Endothelial cell of umbilical vein (primary cell): ENCODE data around the gene SNCA. TPM values are rescaled to one million over a fixed set of nuclear protein-coding genes. Genes with fewer than 3 reads are reported as not detected.

Experiments
- BruUV-seq: library from RNA; stranded (reverse); fragments of 400-500 nt; replicated peaks from 2 replicates; lab custom pipeline; 2021; lab: Mats Ljungman, UMichigan
- CTCF ChIA-PET: fragments of 300-600, 350-600 bp; sonication (Branson Sonifier 250); formaldehyde crosslinking; loops from one replicate; lab custom pipeline; 2021; ENCODE audit warnings: antibody characterized with exemption, inconsistent platforms; lab: Charles Lee
- POLR2A ChIA-PET: fragments of 300-600, 350-600 bp; sonication (Branson Sonifier 250); formaldehyde crosslinking; loops from one replicate; lab custom pipeline; 2021; ENCODE audit warnings: antibody characterized with exemption, inconsistent platforms; lab: Charles Lee
- DNase-seq: peaks from one replicate; pipeline ENCODE4 v3.0.0-alpha.2; 2011; ENCODE audit warnings: low read depth, low spot score
- FAIRE-seq: peaks from 2 replicates; lab custom pipeline; 2011; peaks lifted over from hg19 to GRCh38; lab: Jason Lieb, UNC
- H2AFZ ChIP-seq: 2 replicates; pipeline ENCODE4 v1.6.0; 2012; ENCODE audit warnings: low read depth, low read length, control low read depth, inconsistent platforms
- H3K27ac ChIP-seq: 2 replicates; pipeline ENCODE4 v1.5.1; 2011; ENCODE audit warnings: low read depth, mild to moderate bottlenecking, control low read depth, low read length, moderate library complexity; ENCODE audit not compliant: insufficient read depth
- H3K27me3 ChIP-seq, 2 experiments: 2 replicates each; pipeline versions ENCODE4 v1.6.0 to v1.6.1; 2011; ENCODE audit warnings: low read length in 2 of 2, mixed read lengths in 1 of 2; ENCODE audit not compliant: control insufficient read depth in 2 of 2, insufficient read depth in 2 of 2
- H3K36me3 ChIP-seq, 2 experiments: 2 replicates in 1 of 2; 3 replicates in 1 of 2; pipeline ENCODE4 v1.5.1; 2011; ENCODE audit warnings: low read length in 2 of 2, mild to moderate bottlenecking in 1 of 2, moderate library complexity in 1 of 2; ENCODE audit not compliant: control insufficient read depth in 2 of 2, insufficient read depth in 2 of 2; ENCODE audit errors: extremely low read depth in 1 of 2
- H3K4me1 ChIP-seq: 3 replicates; pipeline ENCODE4 v1.5.1; 2011; ENCODE audit warnings: mild to moderate bottlenecking, low read length; ENCODE audit not compliant: control insufficient read depth, insufficient read depth; ENCODE audit errors: extremely low read depth
- H3K4me2 ChIP-seq: 2 replicates; pipeline ENCODE4 v1.6.1; 2011; ENCODE audit warnings: low read length, control low read depth, mixed read lengths; ENCODE audit not compliant: insufficient read depth
- H3K4me3 ChIP-seq, 3 experiments: fragments of 200-600 bp in 1 of 3; sonication (generic), shearing (Covaris generic) in 1 of 3; replicated peaks in 1 of 3; 2 replicates each; pipeline ENCODE4 v1.5.1; 2011 to 2016; ENCODE audit warnings: control low read depth in 3 of 3, low read length in 3 of 3, mild to moderate bottlenecking in 2 of 3, inconsistent platforms in 1 of 3, low read depth in 1 of 3, moderate library complexity in 1 of 3; ENCODE audit not compliant: insufficient read depth in 1 of 3
- H3K79me2 ChIP-seq: 2 replicates; pipeline ENCODE4 v1.6.0; 2012; ENCODE audit warnings: low read length, inconsistent platforms; ENCODE audit not compliant: control insufficient read depth, insufficient read depth
- H3K9ac ChIP-seq: replicated peaks from 2 replicates; pipeline ENCODE3; 2011; ENCODE audit warnings: low read length, control low read depth; ENCODE audit not compliant: insufficient read depth; ENCODE audit errors: extremely low read depth
- H3K9me1 ChIP-seq: replicated peaks from 3 replicates; pipeline ENCODE4 v1.6.0; 2011; ENCODE audit warnings: mild to moderate bottlenecking, low read length; ENCODE audit not compliant: control insufficient read depth, insufficient read depth; ENCODE audit errors: extremely low read depth
- H3K9me3 ChIP-seq: replicated peaks from 2 replicates; pipeline ENCODE4 v1.5.1; 2012; ENCODE audit warnings: low read length, inconsistent platforms; ENCODE audit not compliant: control insufficient read depth, insufficient read depth
- H4K20me1 ChIP-seq: replicated peaks from 2 replicates; pipeline ENCODE3; 2011; ENCODE audit warnings: mild to moderate bottlenecking, low read length; ENCODE audit not compliant: control insufficient read depth, insufficient read depth; ENCODE audit errors: extremely low read depth
- CTCF ChIP-seq, 2 donors: IDR thresholded peaks; 1 replicate in 1 of 2; 2 replicates in 1 of 2; pipeline ENCODE4 v1.5.1; 2011; ENCODE audit warnings: low read length in 2 of 2, mild to moderate bottlenecking in 2 of 2, moderate library complexity in 2 of 2, control low read depth in 1 of 2, inconsistent platforms in 1 of 2, low read depth in 1 of 2; ENCODE audit not compliant: insufficient read depth in 1 of 2; ENCODE audit errors: extremely low read depth in 1 of 2
- EZH2 ChIP-seq: IDR thresholded peaks from 2 replicates; pipeline ENCODE4 v1.6.1; 2012; ENCODE audit warnings: borderline replicate concordance, low read depth, mild to moderate bottlenecking, moderate library complexity, low read length, inconsistent platforms; ENCODE audit not compliant: severe bottlenecking
- FOS ChIP-seq: IDR thresholded peaks from 2 replicates; pipeline ENCODE4 v1.6.1; 2011; ENCODE audit warnings: mild to moderate bottlenecking, low read length, moderate library complexity, borderline replicate concordance; ENCODE audit not compliant: insufficient read depth
- GATA2 ChIP-seq: IDR thresholded peaks from 2 replicates; pipeline ENCODE4 v1.7.0; 2011; ENCODE audit warnings: low read depth, mild to moderate bottlenecking, moderate library complexity, mixed read lengths, low read length; ENCODE audit not compliant: insufficient read length, insufficient read depth
- JUN ChIP-seq: IDR thresholded peaks from 2 replicates; pipeline ENCODE4 v1.6.1; 2011; ENCODE audit warnings: borderline replicate concordance, low read depth; ENCODE audit not compliant: insufficient read length, insufficient read depth
- MYC ChIP-seq: IDR thresholded peaks from one replicate; pipeline ENCODE4 v1.6.1; 2011; ENCODE audit warnings: mild to moderate bottlenecking, low read depth, low read length
- POLR2A ChIP-seq: IDR thresholded peaks from 2 replicates; pipeline ENCODE4 v1.6.1; 2012; ENCODE audit warnings: low read depth, mild to moderate bottlenecking, control low read depth, low read length
- POLR2AphosphoS5 ChIP-seq: IDR thresholded peaks from 2 replicates; pipeline ENCODE4 v1.6.1; 2012; ENCODE audit warnings: low read depth, mild to moderate bottlenecking, control low read depth, low read length, moderate library complexity; ENCODE audit not compliant: insufficient read depth
- dilution Hi-C: fragments of 300-500 bp; cut with MboI; formaldehyde crosslinking; loops from one replicate; pipeline ENCODE4 v1.15.0; 2019; ENCODE audit warnings: low sequenced_read_pairs; ENCODE audit not compliant: extremely low pct_ligation_motif_present
- intact Hi-C: fragments of 100-400 bp; cut with micrococcal nuclease; formaldehyde crosslinking; loops from one replicate; pipeline ENCODE4 v1.10.0; 2022
- polyA plus RNA-seq, 4 experiments: library from polyadenylated mRNA; depleted of rRNA in 3 of 4; stranded (reverse) in 3 of 4; unstranded in 1 of 4; fragments of >200 nt; gene quantifications; 2 replicates each; pipeline versions ENCODE4 v1.2.1 to v1.2.3, GENCODE V29; 2011 to 2012; ENCODE audit warnings: missing spikeins in 1 of 4
- total RNA-seq: library from RNA; stranded (reverse); gene quantifications from 2 replicates; pipeline ENCODE4 v1.2.3, GENCODE V29; 2021
- TF ChIP-seq, protein P1 (sequence below): IDR thresholded peaks from 2 replicates; pipeline ENCODE4 v1.6.1; 2011; ENCODE audit not compliant: insufficient read depth, insufficient read length

SNCA gene
- total and polyA plus RNA-seq, 2 donors (not counting 3 experiments of a cell fraction or from before 2014, with no cell fraction given), result 76.8 to 116 TPM

DNA sequence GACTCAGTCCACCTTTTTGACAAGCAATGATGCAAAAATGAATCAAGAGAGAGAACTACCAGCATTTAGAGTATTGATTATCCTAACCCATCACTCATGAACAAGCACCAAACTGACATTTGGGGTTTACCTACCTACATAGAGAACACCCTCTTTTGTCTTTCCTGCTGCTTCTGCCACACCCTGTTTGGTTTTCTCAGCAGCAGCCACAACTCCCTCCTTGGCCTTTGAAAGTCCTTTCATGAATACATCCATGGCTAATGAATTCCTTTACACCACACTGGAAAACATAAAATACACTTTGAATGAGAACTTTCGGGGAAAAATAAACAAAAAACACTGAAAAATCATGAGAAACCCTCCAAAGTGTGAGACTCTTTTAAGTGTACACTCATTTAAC lies 1.5 kb downstream of the SNCA start:
- dilution Hi-C loops, result no loop called here
- Histone ChIP-seq H3K4me3 (peak overlapping the region; percentile 56 to 93 (median 91)), H3K9me1 (no peaks in the 10 kb centered on the region), H2AFZ (no peak overlapping the region), H3K9me3 (no peaks in the 10 kb centered on the region), H3K27me3 (no peaks in the 10 kb centered on the region), H4K20me1 (no peaks in the 10 kb centered on the region), H3K79me2 (peaks cover 50% of the 10 kb centered on the region), H3K4me1 (peaks cover 21% of the 10 kb centered on the region), H3K9ac (peak overlapping the region; percentile 68), H3K36me3 (peaks cover 8% of the 10 kb centered on the region in 2 experiments), H3K4me2 (peak overlapping the region; percentile 97), H3K27ac (peak overlapping the region; percentile 16)
- POLR2A ChIA-PET, result no interaction called here
- CTCF ChIA-PET, result interaction anchor here (1.0 to 1.2 kb wide), 4 partner anchors 34 to 179 kb away, joined by 3 to 4 read pairs (median 3); no protein-coding TSS in a partner anchor
- BruUV-seq, result no TSS peak
- DNase-seq, result no peak
- FAIRE-seq, result no peak
- intact Hi-C loops, result no loop called here
- no peak for TF ChIP-seq POLR2AphosphoS5
- TF ChIP-seq EZH2, result no peak
- no peak for TF ChIP-seq POLR2A
- no peak for TF ChIP-seq FOS
- TF ChIP-seq JUN, result no peak
- TF ChIP-seq GATA2, result no peak
- TF ChIP-seq CTCF (IDR thresholded peaks at IDR 0.05; ENCODE audit: extremely low read depth in 1 of 2, insufficient read depth in 1 of 2, low read depth in 1 of 2, low read length in 2 of 2), result no peak
- TF ChIP-seq, protein P1, sequence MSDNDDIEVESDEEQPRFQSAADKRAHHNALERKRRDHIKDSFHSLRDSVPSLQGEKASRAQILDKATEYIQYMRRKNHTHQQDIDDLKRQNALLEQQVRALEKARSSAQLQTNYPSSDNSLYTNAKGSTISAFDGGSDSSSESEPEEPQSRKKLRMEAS, result no peak
- TF ChIP-seq MYC, result no peak
